Measurements from ENCODE around the gene NRF1.
A peak's percentile ranks its signal among the peaks of the same experiment; 100 is the strongest.
"Not testable (repeated sequence)": the region's sequence is repeated elsewhere in the genome, so short reads cannot be mapped to it uniquely, and the experiment has no call there.

Gene NRF1

GRCh38 chr7:129611246-129612111 is at the start of gene NRF1:
NRF1 (plus strand) TSS chr7:129611720; CDS start chr7:129657352, 45,632 bp downstream.
- DNase-seq = peak; percentile 95

- DNase-seq = not testable (repeated sequence)
Measured at GRCh38 chr7:129566323-129566722, 45.2 kb upstream of the NRF1 start.

DNA sequence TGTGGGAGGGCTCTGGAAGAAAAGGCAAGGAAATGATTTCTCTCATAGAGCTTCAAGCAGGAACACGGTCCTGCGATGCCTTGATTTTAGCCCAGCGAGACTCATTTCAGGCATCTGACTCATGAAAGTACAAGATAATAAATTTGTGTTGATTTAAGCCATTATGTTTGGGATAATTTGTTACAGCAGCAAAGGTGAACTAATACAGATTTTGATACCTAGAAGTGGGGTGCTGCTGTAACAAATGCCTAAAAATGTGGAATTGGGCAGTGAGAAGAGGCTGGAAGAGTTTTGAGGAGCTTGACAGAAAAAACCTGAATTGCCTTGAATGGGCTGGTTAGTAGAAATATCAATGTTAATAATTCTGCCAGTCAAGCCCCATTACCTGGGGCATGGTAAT is 44.1 kb upstream of the NRF1 start:
- no peak for DNase-seq

GRCh38 chr7:129568240-129568639 is 43.3 kb upstream of the NRF1 start:
- no peak for DNase-seq

DNA sequence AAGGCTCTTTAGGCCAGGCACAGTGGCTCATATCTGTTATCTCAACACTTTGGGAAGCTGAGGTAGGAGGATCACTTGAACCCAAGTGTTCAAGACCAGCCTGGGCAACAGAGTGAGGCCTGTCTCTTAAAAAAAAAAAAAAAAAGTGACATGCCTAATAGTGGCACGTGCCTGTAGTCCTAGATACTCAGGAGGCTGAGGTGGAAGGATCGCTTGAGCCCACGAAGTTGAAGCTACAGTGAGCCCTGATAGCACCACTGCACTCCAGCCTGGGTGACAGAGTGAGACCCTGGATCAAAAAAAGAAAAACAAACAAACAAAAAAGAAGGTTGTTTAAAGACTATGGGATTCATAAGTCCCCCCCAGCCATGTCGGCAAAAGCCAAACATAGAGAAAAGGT is 42.2 kb upstream of the NRF1 start:
- DNase-seq = no peak

- DNase-seq = no peak
Measured at GRCh38 chr7:129569811-129570215, 41.7 kb upstream of the NRF1 start.

DNA sequence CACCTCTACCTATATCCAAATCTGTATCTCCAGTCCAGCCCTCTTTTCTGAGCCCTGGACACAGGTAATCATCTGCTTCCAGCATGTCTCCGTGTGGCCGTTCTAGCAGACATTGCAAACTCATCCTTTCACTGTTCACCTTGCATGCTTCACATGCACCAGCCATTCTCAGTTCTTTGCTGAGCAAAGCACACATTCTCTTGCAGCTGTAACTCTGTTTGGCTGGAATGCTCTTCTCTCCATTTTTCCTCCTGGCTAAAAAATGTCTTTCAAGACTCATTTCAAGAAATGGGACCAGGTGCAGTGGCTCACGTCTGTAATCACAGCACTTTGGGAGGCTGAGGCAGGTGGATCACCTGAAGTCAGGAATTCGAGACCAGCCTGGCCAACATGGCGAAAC is 40.3 kb upstream of the NRF1 start:
- DNase-seq = no peak

GRCh38 chr7:129572205-129572604 is 39.3 kb upstream of the NRF1 start:
- no peak for DNase-seq

- DNase-seq = no peak
Measured at GRCh38 chr7:129574487-129574886, 37.0 kb upstream of the NRF1 start.

GRCh38 chr7:129575699-129576098 is 35.8 kb upstream of the NRF1 start:
- DNase-seq = no peak

DNA sequence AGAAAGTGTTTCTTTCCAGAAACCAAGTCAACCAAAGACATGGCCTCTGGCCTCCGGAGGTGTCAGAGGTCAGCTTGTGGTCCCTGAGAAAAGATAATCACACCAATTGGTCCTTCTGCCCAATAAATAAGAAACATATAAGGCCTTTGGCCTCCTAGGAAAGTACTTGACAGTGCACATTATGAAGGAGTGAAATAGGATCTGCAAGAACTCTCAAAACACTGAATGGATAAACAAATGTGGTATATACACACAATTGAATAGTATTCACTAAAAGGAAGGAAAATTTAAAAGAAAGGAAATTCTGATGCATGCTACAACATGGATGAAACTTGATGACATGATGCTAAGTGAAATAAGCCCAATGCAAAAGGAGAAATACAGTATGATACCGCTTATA is 35.4 kb upstream of the NRF1 start:
- DNase-seq = no peak

- DNase-seq = no peak
Measured at GRCh38 chr7:129578829-129579228, 32.7 kb upstream of the NRF1 start.

- not testable (repeated sequence) for DNase-seq
Measured at GRCh38 chr7:129586179-129586578, 25.3 kb upstream of the NRF1 start.

GRCh38 chr7:129588268-129588667 is 23.3 kb upstream of the NRF1 start:
- no peak for DNase-seq

GRCh38 chr7:129591868-129592267 is 19.7 kb upstream of the NRF1 start:
- DNase-seq = no peak

- DNase-seq = not testable (repeated sequence)
Measured at GRCh38 chr7:129596386-129596785, 15.1 kb upstream of the NRF1 start.

DNA sequence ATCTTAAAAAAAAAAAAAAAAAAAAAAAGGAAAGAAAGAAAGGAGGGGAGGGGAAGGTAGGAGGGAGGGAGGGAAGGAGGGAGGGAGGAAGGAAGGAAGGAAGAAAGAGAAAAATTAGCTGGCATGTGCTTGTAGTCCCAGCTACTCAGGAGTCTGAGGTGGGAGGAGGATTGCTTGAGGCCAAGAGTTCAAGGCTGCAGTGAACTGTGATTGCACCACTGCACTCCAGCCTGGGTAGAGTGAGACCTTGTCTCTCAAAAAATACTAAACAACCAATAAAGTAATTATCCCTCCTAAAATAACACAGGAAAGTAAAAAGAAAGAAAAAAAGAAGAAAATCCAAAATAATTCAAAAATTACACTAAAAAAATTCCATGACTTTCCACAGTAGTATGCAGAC is 13.8 kb upstream of the NRF1 start:
- DNase-seq = no peak

GRCh38 chr7:129599174-129599573 is 12.3 kb upstream of the NRF1 start:
- DNase-seq = no peak

DNA sequence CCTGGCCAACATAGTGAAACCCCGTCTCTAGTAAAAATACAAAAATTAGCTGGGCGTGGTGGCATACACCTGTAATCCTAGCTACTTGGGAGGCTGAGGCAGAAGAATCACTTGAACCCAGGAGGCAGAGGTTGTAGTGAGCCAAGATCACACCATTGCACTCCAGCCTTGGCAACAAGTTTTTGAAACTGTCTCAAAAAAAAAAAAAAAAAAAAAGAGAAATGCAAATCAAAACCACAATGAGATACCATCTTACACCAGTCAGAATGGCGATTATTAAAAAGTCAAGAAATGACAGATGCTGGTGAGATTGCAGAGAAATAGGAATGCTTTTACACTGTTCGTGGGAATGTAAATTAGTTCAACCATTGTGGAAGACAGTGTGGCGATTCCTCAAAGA is 7.9 kb upstream of the NRF1 start:
- not testable (repeated sequence) for DNase-seq

DNA sequence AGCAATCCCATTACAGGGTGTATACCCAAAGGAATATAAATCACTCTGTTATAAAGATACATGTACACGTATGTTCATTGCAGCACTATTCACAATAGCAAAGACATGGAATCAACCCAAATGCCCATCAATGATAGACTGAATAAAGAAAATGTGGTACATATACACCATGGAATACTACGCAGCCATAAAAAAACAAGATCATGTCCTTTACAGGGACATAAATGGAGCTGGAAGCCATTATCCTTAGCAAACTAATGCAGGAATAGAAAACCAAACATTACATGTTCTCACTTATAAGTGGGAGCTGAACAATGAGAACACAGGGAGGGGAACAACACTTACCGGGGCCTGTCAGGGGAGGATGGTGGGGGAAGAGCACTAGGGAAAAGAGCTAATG is 7.5 kb upstream of the NRF1 start:
- not testable (repeated sequence) for DNase-seq

- DNase-seq = no peak
Measured at GRCh38 chr7:129604713-129605437, 6.6 kb upstream of the NRF1 start.

DNA sequence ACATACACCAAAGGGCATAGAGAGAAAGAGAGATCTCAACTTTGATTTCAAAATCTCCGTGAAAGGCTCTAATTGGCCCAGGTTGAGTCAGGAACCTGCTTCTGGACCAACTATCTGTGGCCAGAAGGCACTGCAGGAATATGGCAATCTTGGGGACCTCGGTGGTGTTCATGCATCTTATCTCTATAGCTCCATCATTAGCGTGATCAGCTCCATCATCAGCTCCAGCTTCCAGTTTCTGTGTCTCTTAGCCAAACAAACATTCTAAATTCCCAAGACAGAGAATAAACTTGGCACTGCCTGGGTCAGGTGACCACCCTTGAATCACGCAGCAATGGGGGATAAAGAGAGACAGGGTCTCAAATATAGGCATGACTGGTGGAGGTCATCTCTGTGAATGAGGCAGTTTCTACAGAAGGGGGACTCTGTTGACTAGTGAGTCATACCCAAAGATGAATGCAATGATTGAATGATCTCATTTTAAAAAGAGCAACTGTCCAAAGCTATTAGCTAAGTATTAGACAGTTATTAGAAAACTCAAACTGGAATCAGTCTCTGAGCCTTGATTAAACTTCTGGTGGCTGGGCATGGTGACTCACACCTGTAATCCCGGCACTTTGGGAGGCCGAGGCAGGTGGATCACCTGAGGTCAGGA is 5.4 kb upstream of the NRF1 start:
- DNase-seq = no peak

GRCh38 chr7:129606803-129607202 is 4.7 kb upstream of the NRF1 start:
- DNase-seq = no peak
